ENCODE measurements around the gene TRIOBP. TPM values are rescaled to one million over a fixed set of nuclear protein-coding genes. Genes with fewer than 3 reads are reported as not detected.

Gene TRIOBP
- total and polyA plus RNA-seq, 2 donors from 2014 or later = 32.1 to 125 TPM

GRCh38 chr22:37765498-37765897, 68.7 kb downstream of the TRIOBP start:
- Histone ChIP-seq H3K4me3 (ENCODE audit: low read length in 3 of 3) (no peak overlapping the region), H3K27ac (ENCODE audit: low read depth in 2 of 2, low read length in 2 of 2) (no peak overlapping the region), H3K4me1 (ENCODE audit: control insufficient read depth in 2 of 3, insufficient read depth in 2 of 3, low read depth in 1 of 3, low read length in 3 of 3) (no peaks in the 10 kb centered on the region), H3K36me3 (ENCODE audit: control insufficient read depth in 2 of 3, insufficient read depth in 3 of 3, low read length in 3 of 3) (peaks cover 0 to 25% (median 12%) of the 10 kb centered on the region in 3 donors), H3K9ac (ENCODE audit: low read length in 3 of 3) (no peak overlapping the region), H3K9me3 (ENCODE audit: control insufficient read depth in 2 of 3, insufficient read depth in 1 of 3, low read length in 3 of 3) (no peaks in the 10 kb centered on the region), H3K27me3 (ENCODE audit: control insufficient read depth, insufficient read depth, low read length) (no peaks in the 10 kb centered on the region)
- FAIRE-seq (no peak), DNase-seq (no peak)
- no peak for TF ChIP-seq CTCF (IDR thresholded peaks at IDR 0.05; ENCODE audit: borderline replicate concordance, extremely low read depth, insufficient read depth)
- intact Hi-C loops (cut with DNase I) = no loop called here

- DNase-seq = no peak
- no peak overlapping the region for H3K4me3 ChIP-seq (ENCODE audit: low read length in 3 of 3)
- no peak overlapping the region for H3K27ac ChIP-seq (ENCODE audit: low read depth in 2 of 2, low read length in 2 of 2)
- no peak for FAIRE-seq
- no peaks in the 10 kb centered on the region for H3K27me3 ChIP-seq (ENCODE audit: control insufficient read depth, insufficient read depth, low read length)
- H3K36me3 ChIP-seq (ENCODE audit: control insufficient read depth in 2 of 3, insufficient read depth in 3 of 3, low read length in 3 of 3) = peaks cover 1 to 28% (median 9%) of the 10 kb centered on the region in 3 donors
- H3K9me3 ChIP-seq (ENCODE audit: control insufficient read depth in 2 of 3, insufficient read depth in 1 of 3, low read length in 3 of 3) = no peaks in the 10 kb centered on the region
- no peaks in the 10 kb centered on the region for H3K4me1 ChIP-seq (ENCODE audit: control insufficient read depth in 2 of 3, insufficient read depth in 2 of 3, low read depth in 1 of 3, low read length in 3 of 3)
- no peak overlapping the region for H3K9ac ChIP-seq (ENCODE audit: low read length in 3 of 3)
- intact Hi-C loops (cut with DNase I) = no loop called here
- no peak for TF ChIP-seq CTCF (IDR thresholded peaks at IDR 0.05; ENCODE audit: borderline replicate concordance, extremely low read depth, insufficient read depth)
Observed at GRCh38 chr22:37765953-37766576, 69.2 kb downstream of the TRIOBP start.

- intact Hi-C loops (cut with DNase I) = no loop called here
- FAIRE-seq = no peak
- H3K4me3 ChIP-seq (ENCODE audit: low read length in 3 of 3) = no peak overlapping the region
- no peak for TF ChIP-seq CTCF (IDR thresholded peaks at IDR 0.05; ENCODE audit: borderline replicate concordance, extremely low read depth, insufficient read depth)
- H3K9me3 ChIP-seq (ENCODE audit: control insufficient read depth in 2 of 3, insufficient read depth in 1 of 3, low read length in 3 of 3) = no peaks in the 10 kb centered on the region
- H3K27me3 ChIP-seq (ENCODE audit: control insufficient read depth, insufficient read depth, low read length) = no peaks in the 10 kb centered on the region
- H3K9ac ChIP-seq (ENCODE audit: low read length in 3 of 3) = no peak overlapping the region
- H3K4me1 ChIP-seq (ENCODE audit: control insufficient read depth in 2 of 3, insufficient read depth in 2 of 3, low read depth in 1 of 3, low read length in 3 of 3) = no peaks in the 10 kb centered on the region
- no peak overlapping the region for H3K27ac ChIP-seq (ENCODE audit: low read depth in 2 of 2, low read length in 2 of 2)
- DNase-seq = no peak
- peaks cover 2 to 32% (median 15%) of the 10 kb centered on the region in 3 donors for H3K36me3 ChIP-seq (ENCODE audit: control insufficient read depth in 2 of 3, insufficient read depth in 3 of 3, low read length in 3 of 3)
Observed at GRCh38 chr22:37768273-37768672, 71.4 kb downstream of the TRIOBP start.

- Histone ChIP-seq H3K4me1 (ENCODE audit: control insufficient read depth in 2 of 3, insufficient read depth in 2 of 3, low read depth in 1 of 3, low read length in 3 of 3) (no peaks in the 10 kb centered on the region), H3K36me3 (ENCODE audit: control insufficient read depth in 2 of 3, insufficient read depth in 3 of 3, low read length in 3 of 3) (peaks cover 2 to 32% (median 15%) of the 10 kb centered on the region in 3 donors), H3K9ac (ENCODE audit: low read length in 3 of 3) (no peak overlapping the region), H3K27me3 (ENCODE audit: control insufficient read depth, insufficient read depth, low read length) (no peaks in the 10 kb centered on the region), H3K27ac (ENCODE audit: low read depth in 2 of 2, low read length in 2 of 2) (no peak overlapping the region), H3K9me3 (ENCODE audit: control insufficient read depth in 2 of 3, insufficient read depth in 1 of 3, low read length in 3 of 3) (no peaks in the 10 kb centered on the region), H3K4me3 (ENCODE audit: low read length in 3 of 3) (no peak overlapping the region)
- no peak for TF ChIP-seq CTCF (IDR thresholded peaks at IDR 0.05; ENCODE audit: borderline replicate concordance, extremely low read depth, insufficient read depth)
- intact Hi-C loops (cut with DNase I) = no loop called here
- peak in 1 of 5 donors; percentile 65 for DNase-seq
- FAIRE-seq = no peak
Observed at GRCh38 chr22:37769056-37769455, 72.2 kb downstream of the TRIOBP start.

All from kidney (tissue), 14 donors.